Mucosa of rectum (tissue), 2 donors: ENCODE results near the gene LSG1.
A peak's percentile ranks its signal among the peaks of the same experiment; 100 is the strongest.
"Not testable (repeated sequence)": the region's sequence is repeated elsewhere in the genome, so short reads cannot be mapped to it uniquely, and the experiment has no call there.

Experiments used
- H3K27ac ChIP-seq, 2 donors: one replicate each; pipeline ENCODE4 v1.7.0; 2013; ENCODE audit warnings: inconsistent platforms in 2 of 2, low read depth in 2 of 2, low read length in 2 of 2
- H3K27me3 ChIP-seq, 2 donors: one replicate each; pipeline ENCODE4 v1.7.0; 2013; ENCODE audit warnings: low read length in 2 of 2; ENCODE audit not compliant: control insufficient read depth in 2 of 2, insufficient read depth in 2 of 2
- H3K36me3 ChIP-seq, 2 donors: one replicate each; pipeline ENCODE4 v1.7.0; 2013; ENCODE audit warnings: low read length in 2 of 2; ENCODE audit not compliant: control insufficient read depth in 2 of 2, insufficient read depth in 2 of 2
- H3K4me1 ChIP-seq, 2 donors: one replicate each; pipeline ENCODE4 v1.7.0; 2013; ENCODE audit warnings: low read length in 2 of 2, mild to moderate bottlenecking in 1 of 2; ENCODE audit not compliant: control insufficient read depth in 2 of 2, insufficient read depth in 2 of 2
- H3K4me3 ChIP-seq, 2 donors: one replicate each; pipeline ENCODE4 v1.7.0; 2013; ENCODE audit warnings: low read length in 2 of 2
- H3K9ac ChIP-seq, 2 donors: one replicate each; pipeline ENCODE4 v1.7.0; 2013; ENCODE audit warnings: low read length in 2 of 2, low read depth in 1 of 2, mild to moderate bottlenecking in 1 of 2
- H3K9me3 ChIP-seq, 2 donors: one replicate each; pipeline ENCODE4 v1.7.0; 2013; ENCODE audit warnings: low read length in 2 of 2; ENCODE audit not compliant: control insufficient read depth in 2 of 2
- donor health status: healthy.
- donor health status: Normal muscosa, but diverticular disease.

LSG1 gene

GRCh38 chr3:194633349-194634004, 38.5 kb downstream of the LSG1 start, which contains the start of gene TMEM44:
TMEM44 (minus strand) TSS chr3:194633419; CDS start chr3:194633215, 204 bp downstream.
- Histone ChIP-seq H3K9ac (peak within 1 kb of the TSS; percentile 60 to 79), H3K27ac (peak within 1 kb of the TSS; percentile 88 to 94), H3K4me3 (peak within 1 kb of the TSS; percentile 78 to 81), H3K4me1 (peaks cover 7 to 10% of the 10 kb centered on the region in 2 donors), H3K27me3 (no peaks in the 10 kb centered on the region), H3K9me3 (no peaks in the 10 kb centered on the region), H3K36me3 (peaks cover 8% of the 10 kb centered on the region in 2 donors)

- no peaks in the 10 kb centered on the region for H3K27me3 ChIP-seq
- peaks cover 7 to 10% of the 10 kb centered on the region in 2 donors for H3K4me1 ChIP-seq
- H3K36me3 ChIP-seq: peaks cover 14% of the 10 kb centered on the region in 2 donors
- H3K27ac ChIP-seq: peak overlapping the region; percentile 88 to 94
- peak overlapping the region; percentile 56 to 79 for H3K9ac ChIP-seq
- H3K4me3 ChIP-seq: peak overlapping the region; percentile 78 to 80
- H3K9me3 ChIP-seq: no peaks in the 10 kb centered on the region
These were observed 39.1 kb downstream of the LSG1 start for GRCh38 chr3:194632809-194633348.

GRCh38 chr3:194632226-194632808, 39.7 kb downstream of the LSG1 start:
- Histone ChIP-seq H3K9me3 (no peaks in the 10 kb centered on the region), H3K36me3 (peaks cover 16 to 17% of the 10 kb centered on the region in 2 donors), H3K9ac (peak overlapping the region; percentile 56 to 79), H3K27ac (peak overlapping the region; percentile 88 to 94), H3K4me3 (peak overlapping the region; percentile 78 to 80), H3K27me3 (no peaks in the 10 kb centered on the region), H3K4me1 (peaks cover 7 to 10% of the 10 kb centered on the region in 2 donors)

- Histone ChIP-seq H3K27me3 (no peaks in the 10 kb centered on the region), H3K36me3 (peaks cover 18 to 22% of the 10 kb centered on the region in 2 donors), H3K9ac (peak overlapping the region in 1 of 2 donors; percentile 79), H3K27ac (no peak overlapping the region), H3K4me1 (peaks cover 7 to 10% of the 10 kb centered on the region in 2 donors), H3K4me3 (no peak overlapping the region), H3K9me3 (no peaks in the 10 kb centered on the region)
These were observed 40.3 kb downstream of the LSG1 start for GRCh38 chr3:194631696-194632095.

GRCh38 chr3:194630681-194631080, 41.3 kb downstream of the LSG1 start:
- not testable (repeated sequence) for H3K4me3 ChIP-seq, H3K27me3 ChIP-seq, H3K27ac ChIP-seq, H3K9ac ChIP-seq, H3K9me3 ChIP-seq
- peaks cover 25 to 30% of the 10 kb centered on the region in 2 donors for H3K36me3 ChIP-seq
- H3K4me1 ChIP-seq: peaks cover 7 to 10% of the 10 kb centered on the region in 2 donors

- Histone ChIP-seq H3K4me3 (no peak overlapping the region), H3K36me3 (peaks cover 26 to 33% of the 10 kb centered on the region in 2 donors), H3K9ac (no peak overlapping the region), H3K27me3 (no peaks in the 10 kb centered on the region), H3K4me1 (peaks cover 3 to 8% of the 10 kb centered on the region in 2 donors), H3K27ac (no peak overlapping the region), H3K9me3 (no peaks in the 10 kb centered on the region)
These were observed 47.0 kb downstream of the LSG1 start for GRCh38 chr3:194624956-194625355.

GRCh38 chr3:194623449-194624290, 48.3 kb downstream of the LSG1 start:
- no peaks in the 10 kb centered on the region for H3K9me3 ChIP-seq
- peaks cover 26 to 30% of the 10 kb centered on the region in 2 donors for H3K36me3 ChIP-seq
- no peak overlapping the region for H3K27ac ChIP-seq
- no peaks in the 10 kb centered on the region for H3K27me3 ChIP-seq
- no peak overlapping the region for H3K4me3 ChIP-seq
- peaks cover 3 to 8% of the 10 kb centered on the region in 2 donors for H3K4me1 ChIP-seq
- no peak overlapping the region for H3K9ac ChIP-seq

GRCh38 chr3:194622621-194623340, 49.2 kb downstream of the LSG1 start:
- no peak overlapping the region for H3K27ac ChIP-seq
- H3K9me3 ChIP-seq: no peaks in the 10 kb centered on the region
- H3K27me3 ChIP-seq: no peaks in the 10 kb centered on the region
- H3K4me3 ChIP-seq: no peak overlapping the region
- peaks cover 18 to 24% of the 10 kb centered on the region in 2 donors for H3K36me3 ChIP-seq
- H3K4me1 ChIP-seq: peaks cover 3 to 8% of the 10 kb centered on the region in 2 donors
- H3K9ac ChIP-seq: no peak overlapping the region

- Histone ChIP-seq H3K27me3 (no peaks in the 10 kb centered on the region), H3K9ac (no peak overlapping the region), H3K9me3 (no peaks in the 10 kb centered on the region), H3K27ac (no peak overlapping the region), H3K4me1 (peaks cover 3 to 8% of the 10 kb centered on the region in 2 donors), H3K4me3 (no peak overlapping the region), H3K36me3 (peaks cover 15 to 17% of the 10 kb centered on the region in 2 donors)
These were observed 50.0 kb downstream of the LSG1 start for GRCh38 chr3:194621947-194622346.
